ENCODE results near the gene HIGD1A.
A peak's percentile ranks its signal among the peaks of the same experiment; 100 is the strongest.

HIGD1A gene

DNA sequence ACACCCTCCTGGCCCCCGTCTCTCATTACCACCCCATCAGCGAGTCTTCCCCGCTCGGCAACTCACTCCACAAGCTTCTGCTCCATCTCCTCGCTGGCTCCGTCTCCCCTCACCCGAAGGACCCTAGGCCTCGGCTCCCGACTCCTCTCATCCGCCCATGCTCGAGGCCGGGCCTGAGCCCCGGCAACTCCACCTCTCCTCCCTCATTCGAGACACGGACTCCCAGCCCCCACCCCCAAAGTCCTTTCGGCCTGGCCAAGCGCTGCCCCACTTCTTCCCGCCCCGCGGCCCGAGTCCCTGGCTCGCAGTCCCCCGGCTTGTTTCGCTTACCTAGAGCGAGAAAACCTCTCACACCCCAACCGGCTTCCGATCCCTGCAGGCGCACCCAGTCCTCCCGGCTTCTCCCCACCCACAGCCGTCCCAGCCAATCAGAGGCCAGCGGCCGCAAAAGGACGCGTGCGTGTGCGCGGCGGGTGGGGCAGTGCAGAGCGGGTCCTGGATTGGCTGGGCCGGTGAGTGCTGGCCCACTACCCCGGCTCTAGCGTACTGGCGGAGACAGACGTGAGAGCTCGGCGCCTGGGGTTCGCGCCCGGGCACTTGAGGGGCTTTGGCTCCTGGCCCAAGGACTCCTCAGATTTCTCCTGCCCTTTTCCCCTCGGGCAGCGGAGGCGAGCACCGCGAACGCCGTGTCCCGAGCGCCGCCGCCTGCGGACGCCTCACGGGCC is at the start of gene HIGD1A:
Gene HIGD1A, minus strand, starts transcription at position 385 of the 725 bp plus-strand sequence. CDS start 10,237 bp downstream, outside the sequence.
- peak; percentile 90 for DNase-seq (ENCODE audit: low read depth)

DNA sequence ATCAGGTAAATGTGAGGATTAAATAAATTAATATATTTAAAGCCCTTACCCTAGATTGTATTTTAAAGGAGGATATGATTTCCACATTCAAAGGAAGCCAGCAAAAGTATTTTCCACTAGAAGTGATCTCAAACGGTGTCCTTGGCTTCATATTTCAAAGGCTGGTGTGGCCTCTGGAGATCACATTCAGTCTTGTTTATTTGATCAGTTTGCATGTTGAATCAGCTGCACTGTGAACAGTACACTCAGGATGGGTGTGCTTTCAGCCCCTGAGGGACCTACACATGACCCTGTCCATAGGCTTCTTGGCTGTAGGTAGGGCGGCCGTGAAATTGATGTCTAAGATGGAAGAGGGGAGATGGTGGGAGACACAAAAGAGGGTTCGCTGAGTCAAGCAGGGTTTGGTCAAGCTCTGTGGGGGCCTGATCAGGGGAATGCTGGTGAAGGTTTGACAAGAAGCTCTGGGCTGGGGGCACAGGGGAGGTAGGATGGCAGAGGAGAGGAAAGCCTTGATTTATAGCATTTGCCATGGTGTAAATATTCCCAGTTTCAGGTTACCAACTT is 49.5 kb upstream of the HIGD1A start:
- no peak for DNase-seq (ENCODE audit: low read depth)

DNA sequence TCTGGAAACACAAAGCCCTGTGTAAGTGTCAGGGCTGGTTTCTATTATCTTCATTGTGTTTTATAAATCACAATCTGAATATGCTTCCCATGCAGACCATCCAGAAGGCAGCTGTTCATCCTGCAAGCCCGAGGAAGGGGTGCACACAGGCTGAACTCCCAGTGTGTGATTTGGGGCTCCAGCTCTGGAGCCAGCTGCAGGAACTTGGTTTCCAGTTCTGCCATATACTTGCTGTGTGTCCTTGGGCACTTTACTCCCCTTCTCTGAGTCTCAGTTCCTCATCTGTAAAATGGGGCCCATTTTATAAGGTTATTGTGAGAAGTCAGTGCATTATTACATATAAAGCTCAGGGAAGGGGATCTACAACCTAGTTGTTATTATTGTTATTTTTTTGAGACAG is 48.8 kb upstream of the HIGD1A start:
- no peak for DNase-seq (ENCODE audit: low read depth)

DNA sequence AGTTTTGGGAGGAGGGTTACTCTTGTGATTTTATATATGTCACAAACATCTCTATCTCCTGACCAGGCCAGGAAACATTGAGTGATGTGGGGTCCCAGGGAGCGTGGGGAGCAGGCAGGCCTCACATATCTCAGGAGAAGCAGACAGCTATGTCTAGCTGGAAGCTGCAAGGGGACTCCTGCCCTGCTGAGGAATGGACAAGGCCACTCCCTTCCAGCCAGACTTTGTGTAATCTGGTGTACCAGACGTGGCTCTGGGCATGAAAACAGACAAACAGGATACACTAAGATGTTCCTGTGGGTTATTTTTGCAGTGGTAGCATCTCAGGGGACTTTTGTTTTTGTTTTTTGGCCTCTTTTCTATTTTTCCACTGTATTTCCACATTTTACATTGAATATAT is 48.2 kb upstream of the HIGD1A start:
- no peak for DNase-seq (ENCODE audit: low read depth)

- no peak for DNase-seq (ENCODE audit: low read depth)
These were observed 47.0 kb upstream of the HIGD1A start for GRCh38 chr3:42851228-42851834.

- no peak for DNase-seq (ENCODE audit: low read depth)
These were observed 46.0 kb upstream of the HIGD1A start for GRCh38 chr3:42850263-42850662.

GRCh38 chr3:42849017-42849416 is 44.7 kb upstream of the HIGD1A start:
- no peak for DNase-seq (ENCODE audit: low read depth)

DNA sequence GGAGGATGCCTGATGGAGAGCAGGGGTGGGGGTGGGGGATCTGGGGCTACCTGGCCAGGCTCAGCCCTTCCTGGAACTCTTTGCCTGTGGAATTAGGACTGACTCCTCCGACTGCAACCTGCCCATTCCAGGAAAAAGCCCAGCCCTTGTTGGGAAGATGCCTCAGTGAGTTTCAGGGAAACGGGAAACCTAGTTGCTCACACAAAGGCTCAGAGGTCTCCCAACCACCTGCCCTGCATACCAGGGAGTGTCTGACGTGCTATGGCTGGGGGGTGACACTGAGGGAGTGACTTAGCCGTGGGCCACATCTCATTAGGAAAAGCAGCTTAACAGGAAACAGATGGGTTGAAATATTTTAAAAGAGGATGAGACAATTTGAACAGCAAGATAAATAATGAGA is 43.4 kb upstream of the HIGD1A start:
- DNase-seq (ENCODE audit: low read depth): no peak

DNA sequence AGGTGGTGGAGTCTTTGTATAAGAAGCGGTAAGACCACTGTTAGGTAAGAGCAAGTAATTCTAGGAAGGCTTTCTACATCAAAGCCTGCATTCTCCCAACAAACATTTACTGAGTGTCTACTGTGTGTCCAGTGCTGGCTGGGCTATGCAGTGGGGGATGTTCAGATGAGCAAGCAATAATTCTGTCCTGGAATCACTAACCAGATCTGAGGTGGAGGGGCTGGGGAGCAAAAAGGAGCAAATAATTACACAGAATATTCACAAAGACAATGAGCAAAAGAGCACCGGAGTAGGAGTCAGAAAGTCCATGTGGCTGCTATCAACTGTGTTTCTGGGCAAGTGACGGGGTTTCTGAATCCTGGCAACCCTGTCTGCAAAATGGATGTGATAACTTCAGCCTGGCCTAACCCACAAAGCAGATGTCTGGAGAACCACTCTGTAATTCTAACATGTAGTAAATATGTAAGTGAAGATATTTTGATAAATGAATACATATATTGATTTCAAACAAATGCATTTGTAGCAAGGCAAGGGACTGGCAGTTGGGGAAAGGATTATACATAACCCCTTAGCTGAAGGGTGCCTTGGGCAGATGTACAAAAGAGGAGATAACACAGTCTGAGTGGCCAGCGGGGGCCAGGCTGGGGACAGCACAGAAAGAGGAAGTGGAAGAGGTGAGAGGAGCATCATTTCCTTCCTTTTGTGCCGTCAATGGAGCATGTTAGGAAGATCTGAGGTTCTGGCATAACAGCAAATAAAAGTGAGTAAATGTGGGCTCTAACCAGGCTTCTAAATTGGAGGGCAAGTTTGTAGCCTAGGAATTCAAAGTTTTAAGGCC is 42.6 kb upstream of the HIGD1A start:
- no peak for DNase-seq (ENCODE audit: low read depth)

GRCh38 chr3:42844815-42845214 is 40.5 kb upstream of the HIGD1A start:
- DNase-seq (ENCODE audit: low read depth): no peak

DNA sequence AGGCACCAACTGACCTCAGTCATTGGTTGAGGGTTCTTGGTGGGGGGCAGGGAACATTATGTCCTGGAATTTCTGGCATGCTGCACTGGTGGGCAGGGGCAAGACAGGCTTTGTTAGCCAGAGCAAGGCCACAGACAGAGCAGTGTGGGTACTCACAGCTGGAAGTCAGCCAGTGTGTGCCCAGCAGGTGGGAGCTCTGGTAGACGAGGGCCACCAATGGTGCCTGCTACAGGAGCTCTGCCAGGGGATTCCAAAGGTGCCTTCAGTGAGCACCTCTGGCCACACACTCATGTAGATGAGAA is 40.1 kb upstream of the HIGD1A start:
- DNase-seq (ENCODE audit: low read depth): no peak

DNA sequence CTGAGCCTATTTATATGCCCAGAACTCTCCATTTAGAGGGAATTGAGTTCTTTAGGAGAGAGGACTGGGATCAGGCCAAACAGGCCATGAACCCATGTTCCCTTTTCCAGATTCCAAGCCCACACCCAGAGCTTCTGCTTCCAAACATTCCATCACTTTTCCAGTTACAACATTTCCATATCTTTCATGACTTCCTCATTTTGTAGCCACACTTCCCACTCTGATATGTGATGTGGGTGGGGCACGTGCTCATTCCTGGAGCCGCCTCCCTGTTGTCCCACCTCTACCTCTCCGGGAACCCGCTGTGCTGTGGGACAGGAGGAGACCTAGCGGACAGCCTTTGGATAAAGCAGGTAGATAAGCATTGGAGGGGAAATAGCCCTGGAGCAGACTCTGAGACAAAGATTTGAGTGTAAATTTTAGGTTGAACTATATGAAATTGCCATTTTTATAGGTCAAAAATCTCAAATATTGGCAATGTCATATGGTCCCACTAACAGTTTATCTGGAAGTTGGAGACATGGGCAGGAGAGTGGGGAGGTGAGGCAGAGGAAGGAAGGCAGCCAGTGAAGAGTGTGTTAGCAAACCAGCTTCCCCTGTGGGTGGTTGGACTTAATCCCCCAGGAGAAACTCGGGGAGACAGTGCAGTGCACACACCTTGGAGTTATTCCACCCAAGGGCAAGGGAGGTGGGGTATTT is 39.6 kb upstream of the HIGD1A start:
- DNase-seq (ENCODE audit: low read depth): no peak

DNA sequence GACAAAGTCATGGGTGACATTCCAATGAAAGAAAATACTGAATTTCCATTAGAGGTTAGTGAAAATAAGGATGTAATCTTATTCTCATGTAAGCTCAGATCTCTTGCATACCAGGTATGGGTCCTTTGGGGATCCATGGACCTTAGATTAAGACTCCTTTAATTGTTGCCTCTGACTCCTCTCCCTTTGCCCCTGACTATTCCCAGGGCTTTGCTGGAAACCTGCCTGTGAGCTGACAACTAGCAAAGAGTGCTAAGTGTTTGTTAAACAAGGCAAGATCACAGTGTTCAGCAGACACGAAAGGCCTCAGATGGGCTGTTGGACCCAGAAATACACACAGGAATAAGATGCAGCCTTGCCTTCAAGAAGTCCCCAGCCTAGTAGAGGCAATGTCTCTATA is 37.0 kb upstream of the HIGD1A start:
- no peak for DNase-seq (ENCODE audit: low read depth)

DNA sequence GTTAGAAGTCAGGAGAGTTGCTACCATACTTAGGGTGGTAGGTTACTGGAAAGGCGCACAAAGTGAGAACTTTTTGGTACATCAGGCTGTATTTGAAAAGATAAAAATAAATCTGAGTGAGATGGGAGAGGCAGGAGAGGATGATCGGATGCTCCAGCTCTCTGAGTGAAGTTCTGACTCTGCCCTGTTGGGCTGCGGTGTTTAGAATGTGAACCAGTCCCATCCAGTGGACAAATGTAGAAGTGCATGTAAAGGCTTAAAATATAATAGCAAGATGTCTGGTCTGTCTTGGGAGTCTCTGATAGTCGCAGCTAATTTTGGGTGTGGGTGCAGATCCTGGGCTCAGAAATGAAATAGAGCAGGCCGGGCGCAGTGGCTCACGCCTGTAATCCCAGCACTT is 35.3 kb upstream of the HIGD1A start:
- no peak for DNase-seq (ENCODE audit: low read depth)

DNA sequence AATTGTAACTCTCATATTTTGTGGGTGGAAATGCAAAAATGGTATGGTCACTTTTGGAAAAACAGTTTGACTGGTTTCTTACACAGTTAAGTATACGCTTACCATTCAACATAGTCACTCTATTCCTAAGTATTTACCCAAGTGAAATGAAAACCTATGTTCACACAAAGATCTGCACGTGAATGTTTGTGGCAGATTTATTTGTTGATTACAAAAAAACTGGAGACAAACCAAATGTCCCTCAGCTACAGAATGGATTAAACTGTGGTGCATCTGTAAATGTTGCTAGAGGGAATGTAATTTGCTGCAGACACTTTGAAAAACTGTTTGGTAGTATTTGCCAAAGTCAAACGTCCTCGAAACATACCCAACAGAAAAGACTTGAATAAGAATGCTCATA is 34.3 kb upstream of the HIGD1A start:
- DNase-seq (ENCODE audit: low read depth): no peak

DNA sequence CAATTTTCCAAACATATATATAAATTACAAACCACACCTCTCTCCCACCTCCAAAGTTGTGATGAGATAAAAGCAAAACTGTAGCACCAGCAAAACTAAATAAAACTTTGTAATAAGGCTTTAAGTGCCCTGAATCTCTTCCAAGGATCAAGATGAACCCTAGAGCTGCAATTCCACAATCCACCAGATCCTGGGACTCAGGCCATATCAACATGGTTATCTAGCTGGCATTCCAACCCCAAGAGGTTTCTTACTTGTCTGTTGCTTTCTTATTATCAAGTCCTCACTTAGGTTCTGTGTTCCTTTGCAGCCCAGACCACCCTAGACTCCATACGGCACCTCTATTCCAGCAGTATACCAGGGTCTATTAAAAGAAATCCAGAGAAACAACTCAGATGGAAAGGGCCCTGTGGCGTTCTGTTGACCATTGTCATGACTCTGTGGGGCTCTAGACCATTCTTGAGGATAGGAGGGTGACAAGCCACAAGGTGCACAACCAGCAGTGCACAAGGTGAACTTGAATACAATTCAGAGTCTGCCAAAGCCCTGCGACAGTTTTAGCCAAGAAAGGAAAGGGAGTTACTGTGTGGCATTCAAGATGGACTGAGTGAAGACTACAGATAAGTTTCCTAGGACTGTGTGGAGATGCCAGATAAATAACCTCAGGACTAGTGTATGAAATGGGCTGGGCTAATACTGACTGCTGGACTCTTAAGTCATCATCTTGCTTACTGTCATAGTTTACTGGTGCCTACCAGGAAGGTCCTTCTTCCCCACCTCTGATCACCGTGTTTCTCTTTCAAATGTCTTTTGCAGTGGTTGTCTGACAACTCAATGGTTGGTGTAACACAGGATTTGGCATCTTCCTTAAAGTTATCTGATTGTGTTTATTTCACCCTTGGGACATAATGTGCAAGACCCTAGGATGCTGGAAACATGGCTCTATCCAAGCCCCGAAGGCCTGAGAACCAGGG is 32.1 kb upstream of the HIGD1A start:
- DNase-seq (ENCODE audit: low read depth): no peak

DNA sequence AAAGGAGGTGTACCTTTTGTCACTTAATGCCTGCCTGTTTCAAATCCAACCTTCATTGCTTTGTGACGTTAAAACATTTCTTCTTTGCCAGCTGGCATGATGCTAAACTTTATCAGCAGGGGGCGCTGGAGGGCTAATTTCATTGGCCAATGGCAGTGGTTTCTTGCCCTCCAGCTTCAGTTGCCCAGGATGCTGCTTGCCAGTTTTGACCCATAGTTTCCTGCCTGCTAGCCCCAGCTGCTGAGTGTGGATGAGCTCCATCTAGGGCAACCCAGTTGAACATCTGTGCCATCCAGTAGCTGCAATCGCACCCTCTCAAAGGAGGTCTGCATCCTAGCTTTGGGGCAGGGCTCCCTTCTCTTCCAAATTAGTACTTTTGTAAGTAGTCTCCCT is 27.0 kb upstream of the HIGD1A start:
- peak; percentile 22 for DNase-seq (ENCODE audit: low read depth)

DNA sequence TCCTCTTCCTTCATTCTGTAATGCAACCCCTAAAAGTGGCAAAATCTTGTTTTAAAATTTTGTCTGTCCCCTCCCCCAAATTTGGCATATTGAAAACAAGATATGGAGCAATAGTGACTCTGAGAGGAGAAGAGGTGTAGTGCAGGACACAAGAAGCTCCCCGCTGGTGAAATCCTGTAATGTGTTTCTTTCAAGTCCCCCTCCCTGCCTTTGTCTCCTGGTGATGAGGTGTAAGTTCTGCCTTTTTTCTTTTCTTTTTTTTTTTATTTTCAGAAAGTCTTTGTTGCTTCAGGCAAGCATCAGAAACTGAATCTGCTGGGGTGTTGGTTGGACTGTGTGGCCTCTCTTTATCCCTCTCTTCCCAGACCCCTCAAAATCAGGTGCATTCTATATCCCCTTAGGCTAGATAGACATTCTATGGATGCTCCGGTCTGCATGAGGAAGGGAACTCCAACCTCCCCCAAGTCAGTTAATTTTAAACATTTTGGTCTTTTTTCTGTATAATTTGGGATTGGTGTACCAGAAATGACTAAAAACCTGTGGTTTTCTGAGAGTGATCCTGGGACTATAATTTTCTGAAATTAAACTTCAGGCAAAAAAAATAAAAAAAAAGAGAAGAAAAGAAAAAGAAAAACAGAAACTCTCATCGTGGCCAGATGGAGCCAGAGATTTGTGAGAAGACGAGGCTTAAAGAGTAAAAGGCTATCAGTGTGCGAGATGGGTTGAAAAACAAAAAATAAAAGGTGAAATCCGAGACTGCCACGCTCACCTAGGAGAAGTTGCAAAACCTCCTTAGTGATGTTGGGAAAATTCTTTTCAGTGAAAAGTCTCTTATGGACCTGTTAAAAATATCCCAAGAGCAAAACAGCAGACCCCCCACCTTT is 26.4 kb upstream of the HIGD1A start:
- no peak for DNase-seq (ENCODE audit: low read depth)

DNA sequence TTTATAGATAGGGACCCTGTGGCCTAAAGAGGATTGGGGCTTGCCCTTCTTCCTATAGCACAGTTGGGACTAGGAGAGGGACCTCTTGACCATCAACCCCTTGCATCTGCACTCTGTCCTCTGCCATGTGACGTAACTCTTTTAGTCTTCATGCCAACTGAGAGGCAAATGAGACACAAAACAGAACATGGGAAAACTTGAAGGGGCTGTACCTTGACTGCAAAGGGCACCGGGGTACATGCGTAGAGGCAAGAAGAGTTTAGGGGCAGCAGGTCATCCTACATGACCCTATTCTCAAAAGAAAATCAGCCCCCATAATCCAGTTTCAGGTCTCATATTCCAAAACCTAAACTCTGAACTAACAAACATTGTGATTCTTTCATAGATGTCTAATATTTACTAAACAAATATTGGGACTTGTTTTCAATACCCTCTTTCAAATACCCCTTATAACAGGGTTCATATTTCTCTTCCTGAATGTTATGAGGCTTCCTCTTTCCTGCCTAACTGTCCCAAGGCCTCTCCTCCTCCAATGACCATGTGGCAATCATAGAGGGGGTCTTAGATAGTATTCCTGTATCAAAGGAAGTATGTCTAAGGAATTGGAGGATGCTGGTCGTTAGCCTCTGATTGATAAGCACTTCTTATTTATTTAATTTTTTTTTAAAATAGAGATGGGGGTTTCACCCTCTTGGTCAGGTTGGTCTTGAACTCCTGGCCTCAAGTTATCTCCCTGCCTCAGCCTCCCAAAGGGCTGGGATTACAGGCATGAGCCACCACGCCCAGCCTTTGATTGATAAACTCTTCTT is 25.5 kb upstream of the HIGD1A start:
- DNase-seq (ENCODE audit: low read depth): no peak
